Natural killer cell (primary cell): ENCODE measurements around the gene MT1A. TPM values are rescaled to one million over a fixed set of nuclear protein-coding genes. Genes with fewer than 3 reads are reported as not detected.

Experiments used
- ATAC-seq, 3 donors: fragments of 150-1000 bp in 2 of 3; fragments of 200-7000 bp in 1 of 3; cut with Tn5 transposase; 1 replicate in 1 of 3; 2 replicates in 2 of 3; pipeline ENCODE4 v1.10.0; 2021; ENCODE audit warnings: mild to moderate bottlenecking in 2 of 3, moderate library complexity in 2 of 3
- DNase-seq, 2 donors: peaks; one replicate each; pipeline versions ENCODE4 v3.0.0 to v3.0.0-alpha.2; 2013 to 2021; ENCODE audit warnings: mixed read lengths in 1 of 2
- H3K27ac ChIP-seq: one replicate; pipeline ENCODE4 v1.5.1; 2013; ENCODE audit warnings: mild to moderate bottlenecking, low read length
- H3K27me3 ChIP-seq: one replicate; pipeline ENCODE4 v1.6.1; 2013; ENCODE audit warnings: low read length; ENCODE audit not compliant: control insufficient read depth, insufficient read depth
- H3K36me3 ChIP-seq: one replicate; pipeline ENCODE4 v1.6.1; 2013; ENCODE audit warnings: low read length; ENCODE audit not compliant: control insufficient read depth, insufficient read depth
- H3K4me1 ChIP-seq: one replicate; pipeline ENCODE4 v1.6.1; 2013; ENCODE audit warnings: low read length; ENCODE audit not compliant: control insufficient read depth, insufficient read depth
- H3K4me3 ChIP-seq: one replicate; pipeline ENCODE4 v1.5.1; 2013; ENCODE audit warnings: low read length
- H3K9me3 ChIP-seq: one replicate; pipeline ENCODE4 v1.6.1; 2013; ENCODE audit warnings: low read length; ENCODE audit not compliant: control insufficient read depth, insufficient read depth
- H3K27ac Mint-ChIP-seq, 2 donors: one replicate each; pipeline ENCODE4 v1.8.0; 2022; ENCODE audit warnings: mild to moderate bottlenecking in 2 of 2, mixed read lengths in 2 of 2, moderate library complexity in 1 of 2
- H3K27me3 Mint-ChIP-seq, 2 donors: one replicate each; pipeline ENCODE4 v1.8.0; 2022; ENCODE audit warnings: low read depth in 2 of 2, mixed read lengths in 2 of 2
- H3K36me3 Mint-ChIP-seq: one replicate; pipeline ENCODE4 v1.8.0; 2022; ENCODE audit warnings: mixed read lengths
- H3K4me1 Mint-ChIP-seq, 2 donors: one replicate each; pipeline ENCODE4 v1.8.0; 2022; ENCODE audit warnings: mixed read lengths in 2 of 2
- H3K4me3 Mint-ChIP-seq: one replicate; pipeline ENCODE4 v1.8.0; 2022; ENCODE audit warnings: mild to moderate bottlenecking, moderate library complexity, mixed read lengths
- H3K9me3 Mint-ChIP-seq, 2 donors: one replicate each; pipeline ENCODE4 v1.8.0; 2022; ENCODE audit warnings: mixed read lengths in 2 of 2
- CTCF ChIP-seq: fragments of 200-600 bp; IDR thresholded peaks from one replicate; pipeline ENCODE4 v1.8.0; 2022; ENCODE audit warnings: antibody characterized with exemption
- WGBS: methylation state at CpG from one replicate; pipeline ENCODE4 v1.1.7; 2013; ENCODE audit warnings: missing lambda C conversion rate; ENCODE audit not compliant: insufficient coverage; 5-methylcytosine and 5-hydroxymethylcytosine counted together
- intact Hi-C: fragments of 100-400 bp; cut with micrococcal nuclease; formaldehyde crosslinking; loops from one replicate; pipeline ENCODE4 v1.14.2; 2022
- total RNA-seq, 4 donors: library from RNA; stranded (reverse); fragments of 120-200 nt in 1 of 4; gene quantifications; one replicate each; pipeline versions ENCODE4 v1.2.3 to v1.2.4, GENCODE V29; 2013 to 2022

The MT1A gene
- total RNA-seq, 3 donors from 2014 or later (not counting 1 experiment from before 2014, with no cell fraction given), result not detected

GRCh38 chr16:56657555-56658326 is 19.3 kb downstream of the MT1A start, which contains the start of gene MT1F:
Gene MT1F, plus strand, starts transcription at chr16:56657959. Its CDS starts 100 bp downstream, at chr16:56658059.
- H3K4me1 Mint-ChIP-seq, result peaks cover 6 to 17% of the 10 kb centered on the region in 2 donors
- no peak for TF ChIP-seq CTCF
- DNase-seq (peak; percentile 36 to 75), ATAC-seq (peak; percentile 78 to 84 (median 81))
- Histone ChIP-seq H3K9me3 (no peaks in the 10 kb centered on the region), H3K4me3 (peak within 1 kb of the TSS; percentile 83), H3K27ac (peak within 1 kb of the TSS; percentile 57), H3K27me3 (peaks cover 2% of the 10 kb centered on the region), H3K36me3 (no peaks in the 10 kb centered on the region), H3K4me1 (peaks cover 23% of the 10 kb centered on the region)
- intact Hi-C loops, result no loop called here
- WGBS, result 1% methylated on average over 46 of the region's 46 CpGs
- peak within 1 kb of the TSS; percentile 45 to 81 for H3K27ac Mint-ChIP-seq
- H3K36me3 Mint-ChIP-seq, result no peaks in the 10 kb centered on the region
- no peaks in the 10 kb centered on the region for H3K9me3 Mint-ChIP-seq
- H3K4me3 Mint-ChIP-seq, result peak within 1 kb of the TSS; percentile 96
- H3K27me3 Mint-ChIP-seq, result peaks cover 19 to 27% of the 10 kb centered on the region in 2 donors

GRCh38 chr16:56658327-56658875 is 19.9 kb downstream of the MT1A start:
- no peak for TF ChIP-seq CTCF
- Mint-ChIP-seq H3K4me3 (peak overlapping the region; percentile 96), H3K36me3 (peaks cover 2% of the 10 kb centered on the region), H3K27me3 (peaks cover 23 to 29% of the 10 kb centered on the region in 2 donors), H3K4me1 (peaks cover 10 to 23% of the 10 kb centered on the region in 2 donors), H3K27ac (peak overlapping the region; percentile 45 to 81), H3K9me3 (no peaks in the 10 kb centered on the region)
- intact Hi-C loops, result no loop called here
- Histone ChIP-seq H3K9me3 (no peaks in the 10 kb centered on the region), H3K4me3 (peak overlapping the region; percentile 83), H3K36me3 (no peaks in the 10 kb centered on the region), H3K4me1 (peaks cover 26% of the 10 kb centered on the region), H3K27ac (no peak overlapping the region), H3K27me3 (peaks cover 7% of the 10 kb centered on the region)
- ATAC-seq, result no peak
- DNase-seq, result no peak
- WGBS, result 46% methylated on average over 10 of the region's 10 CpGs

DNA sequence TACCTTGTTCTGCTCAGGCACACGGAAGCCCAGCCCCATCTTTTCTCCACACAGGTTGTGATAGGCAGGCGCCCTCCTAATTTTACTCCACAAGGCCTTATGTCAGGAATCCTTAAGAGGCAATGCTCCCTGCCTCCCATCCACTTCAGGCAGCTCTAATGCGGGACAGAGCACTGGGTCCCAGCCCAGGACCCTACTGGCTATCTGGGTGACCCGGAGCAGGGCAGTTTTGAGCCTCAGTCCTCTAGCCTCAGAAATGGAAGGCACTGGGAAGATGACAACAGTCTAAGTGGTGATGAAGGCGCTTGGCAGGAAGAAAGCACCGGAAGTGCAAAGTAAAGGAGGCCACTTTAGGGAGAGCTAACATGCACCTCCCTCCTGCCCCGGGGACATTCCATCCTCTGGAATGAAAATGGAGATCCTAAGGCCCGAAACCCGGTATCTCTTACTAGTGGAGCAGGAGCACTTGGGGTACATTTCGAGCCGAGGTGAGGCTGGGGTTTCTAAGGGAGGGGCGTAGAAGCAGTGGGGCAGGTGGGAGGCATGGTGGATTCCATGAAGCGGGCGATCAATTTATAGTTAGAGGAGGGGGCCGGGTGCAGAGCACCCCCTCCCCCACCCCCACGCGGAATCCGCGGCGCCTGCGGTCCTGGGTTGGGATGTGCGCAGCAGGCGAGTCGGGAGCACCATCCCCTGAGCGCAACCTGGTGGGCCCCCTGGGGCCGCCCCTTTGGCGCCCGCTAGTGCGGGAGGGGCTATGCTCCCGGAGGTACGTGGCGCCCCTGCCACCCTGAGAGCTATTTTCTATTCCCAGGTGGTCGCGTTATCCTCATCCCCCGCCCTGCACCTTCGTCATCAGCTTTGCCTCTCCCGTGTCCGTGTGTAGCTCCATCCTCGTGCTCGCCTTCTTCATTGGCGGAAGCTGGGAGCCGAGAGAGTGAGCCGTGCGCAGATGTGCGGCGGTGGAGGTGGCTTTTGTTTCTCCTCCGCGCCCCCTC is 24.2 kb downstream of the MT1A start:
- Histone ChIP-seq H3K27ac (no peak overlapping the region), H3K9me3 (no peaks in the 10 kb centered on the region), H3K27me3 (peaks cover 25% of the 10 kb centered on the region), H3K4me1 (peaks cover 20% of the 10 kb centered on the region), H3K4me3 (no peak overlapping the region), H3K36me3 (no peaks in the 10 kb centered on the region)
- ATAC-seq, result peak in 1 of 3 donors; percentile 24
- H3K9me3 Mint-ChIP-seq, result no peaks in the 10 kb centered on the region
- no peak for TF ChIP-seq CTCF
- H3K27ac Mint-ChIP-seq, result no peak overlapping the region
- peaks cover 12 to 21% of the 10 kb centered on the region in 2 donors for H3K4me1 Mint-ChIP-seq
- WGBS, result 16% methylated on average over 43 of the region's 48 CpGs
- intact Hi-C loops, result no loop called here
- H3K36me3 Mint-ChIP-seq, result peaks cover 5% of the 10 kb centered on the region
- peak in 1 of 2 donors; percentile 58 for DNase-seq
- H3K4me3 Mint-ChIP-seq, result no peak overlapping the region
- peaks cover 58 to 60% of the 10 kb centered on the region in 2 donors for H3K27me3 Mint-ChIP-seq
